Measurements from ENCODE around the gene TP73.
"Not testable (repeated sequence)": the region's sequence is repeated elsewhere in the genome, so short reads cannot be mapped to it uniquely, and the experiment has no call there.

TP73 gene

DNA sequence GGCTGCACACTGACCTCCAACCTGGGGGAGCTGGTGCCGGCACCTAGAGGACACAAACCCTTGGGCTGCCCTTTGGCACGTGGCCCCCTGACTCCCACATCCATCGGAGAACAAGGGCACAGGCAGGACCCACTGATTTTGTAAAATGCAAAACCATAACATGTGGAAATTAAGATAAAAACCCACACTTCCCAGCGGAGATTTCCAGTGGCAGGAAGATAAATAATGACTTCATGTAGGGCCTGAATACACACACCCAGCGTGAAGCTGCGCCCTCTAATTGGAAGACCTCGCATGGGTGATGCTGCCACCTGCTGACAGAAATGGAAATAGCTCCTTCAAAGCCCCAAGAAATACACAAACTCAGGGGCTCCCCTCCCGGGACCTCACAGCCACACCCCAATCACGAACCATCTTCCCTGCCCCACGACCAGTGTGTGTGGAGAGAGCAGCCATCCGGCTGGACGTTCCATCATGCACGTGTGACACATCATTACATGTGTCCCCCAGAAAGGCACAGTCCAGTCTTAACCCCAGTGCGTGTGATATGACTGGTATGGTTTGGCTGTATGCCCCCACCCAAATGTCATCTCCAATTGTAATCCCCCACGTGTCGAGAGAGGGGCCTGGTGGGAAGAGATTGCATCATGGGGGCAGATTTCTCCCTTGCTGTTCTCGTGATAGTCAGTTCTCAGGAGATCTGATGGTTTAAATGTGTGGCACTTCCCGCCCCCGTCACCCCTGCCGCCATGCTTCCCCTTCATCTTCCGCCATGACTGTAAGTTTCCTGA lies 33.2 kb upstream of the TP73 start:
- peak; percentile 77 for TF ChIP-seq CTCF (IDR thresholded peaks at IDR 0.05; ENCODE audit: borderline replicate concordance, control extremely low read depth, extremely low read depth, insufficient read depth, missing control alignments)
- in situ Hi-C loops (cut with MboI; ENCODE audit: low sequenced_read_pairs, unreplicated experiment) = no loop called here
- DNase-seq (ENCODE audit: low spot score) = peak; percentile 85

DNA sequence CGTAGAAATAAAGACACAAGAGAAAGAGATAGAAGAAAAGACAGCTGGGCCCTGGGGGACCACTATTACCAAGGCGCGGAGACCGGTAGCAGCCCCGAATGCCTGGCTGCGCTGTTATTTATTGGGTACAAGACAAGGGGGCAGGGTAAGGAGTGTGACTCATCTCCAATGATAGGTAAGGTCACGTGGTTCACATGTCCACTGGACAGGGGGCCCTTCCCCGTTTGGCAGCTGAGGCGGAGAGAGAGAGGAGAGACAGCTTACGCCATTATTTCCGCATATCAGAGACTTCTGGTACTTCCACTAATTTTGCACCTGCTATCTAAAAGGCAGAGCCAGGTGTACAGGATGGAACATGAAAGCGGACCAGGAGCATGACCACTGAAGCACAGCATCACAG lies 31.6 kb upstream of the TP73 start:
- in situ Hi-C loops (cut with MboI; ENCODE audit: low sequenced_read_pairs, unreplicated experiment) = no loop called here
- DNase-seq (ENCODE audit: low spot score) = no peak
- no peak for TF ChIP-seq CTCF (IDR thresholded peaks at IDR 0.05; ENCODE audit: borderline replicate concordance, control extremely low read depth, extremely low read depth, insufficient read depth, missing control alignments)

DNA sequence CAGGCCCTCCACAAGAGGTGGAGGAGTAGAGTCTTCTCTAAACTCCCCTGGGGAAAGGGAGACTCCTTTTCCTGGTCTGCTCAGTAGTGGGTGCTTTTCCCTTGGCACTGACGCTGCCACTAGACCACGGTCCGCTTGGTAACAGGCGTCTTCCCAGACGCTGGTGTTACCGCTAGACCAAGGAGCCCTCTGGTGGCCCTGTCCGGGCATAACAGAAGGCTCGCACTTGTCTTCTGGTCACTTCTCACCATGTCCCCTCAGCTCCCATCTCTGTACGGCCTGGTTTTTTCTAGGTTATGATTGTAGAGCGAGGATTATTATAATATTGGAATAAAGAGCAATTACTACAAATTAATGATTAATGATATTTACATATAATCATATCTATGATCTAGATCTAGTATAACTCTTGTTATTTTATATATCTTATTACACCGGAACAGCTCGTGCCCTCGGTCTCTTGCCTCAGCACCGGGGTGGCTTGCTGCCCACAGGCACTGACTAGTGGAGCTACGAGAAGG lies 31.1 kb upstream of the TP73 start:
- DNase-seq (ENCODE audit: low spot score); in situ Hi-C loops (cut with MboI; ENCODE audit: low sequenced_read_pairs, unreplicated experiment): not testable (repeated sequence)
- peak; percentile 34 for TF ChIP-seq CTCF (IDR thresholded peaks at IDR 0.05; ENCODE audit: borderline replicate concordance, control extremely low read depth, extremely low read depth, insufficient read depth, missing control alignments)

GRCh38 chr1:3622102-3622501 lies 30.2 kb upstream of the TP73 start:
- DNase-seq (ENCODE audit: low spot score); in situ Hi-C loops (cut with MboI; ENCODE audit: low sequenced_read_pairs, unreplicated experiment): not testable (repeated sequence)

- TF ChIP-seq CTCF (IDR thresholded peaks at IDR 0.05; ENCODE audit: borderline replicate concordance, control extremely low read depth, extremely low read depth, insufficient read depth, missing control alignments) = no peak
- in situ Hi-C loops (cut with MboI; ENCODE audit: low sequenced_read_pairs, unreplicated experiment) = no loop called here
- no peak for DNase-seq (ENCODE audit: low spot score)
Observed at GRCh38 chr1:3623441-3624199, 28.7 kb upstream of the TP73 start.

- in situ Hi-C loops (cut with MboI; ENCODE audit: low sequenced_read_pairs, unreplicated experiment) = no loop called here
- DNase-seq (ENCODE audit: low spot score) = peak; percentile 100
- no peak for TF ChIP-seq CTCF (IDR thresholded peaks at IDR 0.05; ENCODE audit: borderline replicate concordance, control extremely low read depth, extremely low read depth, insufficient read depth, missing control alignments)
Observed at GRCh38 chr1:3624200-3625136, 27.8 kb upstream of the TP73 start, which contains the start of gene TPRG1L. TSS of gene TPRG1L (plus strand) at chr1:3625015. CDS start at chr1:3625073, 58 bp downstream.

All from GM13976 (cell line).